Mononuclear cell (primary cell): ENCODE data around the gene PARP4. TPM values are rescaled to one million over a fixed set of nuclear protein-coding genes. Genes with fewer than 3 reads are reported as not detected.
"Not testable (repeated sequence)": the region's sequence is repeated elsewhere in the genome, so short reads cannot be mapped to it uniquely, and the experiment has no call there.

Experiments used
- H3K27me3 ChIP-seq: 2 replicates; pipeline ENCODE4 v1.6.0; 2011; ENCODE audit warnings: low read length, control low read depth; ENCODE audit not compliant: insufficient read depth
- H3K4me1 ChIP-seq: 2 replicates; pipeline ENCODE4 v1.5.1; 2011; ENCODE audit warnings: mild to moderate bottlenecking, low read length, control low read depth; ENCODE audit not compliant: insufficient read depth
- H3K4me3 ChIP-seq: 2 replicates; pipeline ENCODE4 v1.5.1; 2011; ENCODE audit warnings: mild to moderate bottlenecking, low read length, moderate library complexity
- H3K9me3 ChIP-seq: 2 replicates; pipeline ENCODE4 v1.5.1; 2011; ENCODE audit warnings: low read depth, mild to moderate bottlenecking, control low read depth, low read length
- total RNA-seq: library from RNA; depleted of rRNA; stranded (reverse); fragments of >200 nt; gene quantifications from one replicate; pipeline ENCODE4 v1.2.3, GENCODE V29; 2012

Gene PARP4
- total RNA-seq, 1 donor, result 41.1 TPM

DNA sequence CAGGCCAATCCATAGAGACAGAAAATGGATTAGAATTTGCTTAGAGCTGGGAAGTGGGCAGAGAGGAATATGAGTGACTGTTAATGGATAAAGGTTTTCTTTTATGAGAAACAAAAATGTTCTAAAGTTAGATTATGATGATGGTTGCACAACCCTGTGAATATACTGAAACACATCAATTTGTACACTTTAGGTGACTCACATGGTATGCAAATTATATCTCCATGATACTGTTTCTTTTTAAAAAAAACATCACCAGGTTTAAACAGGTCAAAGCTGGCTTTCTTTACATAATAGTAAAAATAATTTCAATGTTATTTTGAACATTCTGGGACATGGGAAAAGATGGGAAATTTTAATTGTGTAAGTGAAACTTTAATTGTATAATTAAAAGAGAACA lies 131.7 kb downstream of the PARP4 start:
- H3K4me1 ChIP-seq, H3K9me3 ChIP-seq, H3K27me3 ChIP-seq, H3K4me3 ChIP-seq: not testable (repeated sequence)

DNA sequence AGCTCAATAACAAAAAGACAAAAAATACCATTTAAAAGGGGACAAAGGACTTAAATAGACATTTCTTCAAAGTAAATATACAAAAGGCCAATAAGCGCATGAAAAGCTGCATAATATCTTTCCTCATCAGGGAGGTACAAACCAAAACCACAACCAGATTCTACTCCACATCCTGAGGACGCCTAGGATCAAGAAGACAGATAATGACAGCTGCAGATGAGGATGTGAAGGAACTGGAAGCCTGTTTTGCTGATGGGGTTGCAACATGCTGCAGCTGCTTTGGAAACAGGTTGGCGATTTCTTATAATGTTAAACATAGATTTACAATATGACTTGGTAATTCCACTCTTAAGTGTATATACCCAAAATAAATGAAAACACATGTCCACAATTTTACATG lies 132.4 kb downstream of the PARP4 start:
- H3K4me3 ChIP-seq, H3K9me3 ChIP-seq, H3K4me1 ChIP-seq, H3K27me3 ChIP-seq: not testable (repeated sequence)

DNA sequence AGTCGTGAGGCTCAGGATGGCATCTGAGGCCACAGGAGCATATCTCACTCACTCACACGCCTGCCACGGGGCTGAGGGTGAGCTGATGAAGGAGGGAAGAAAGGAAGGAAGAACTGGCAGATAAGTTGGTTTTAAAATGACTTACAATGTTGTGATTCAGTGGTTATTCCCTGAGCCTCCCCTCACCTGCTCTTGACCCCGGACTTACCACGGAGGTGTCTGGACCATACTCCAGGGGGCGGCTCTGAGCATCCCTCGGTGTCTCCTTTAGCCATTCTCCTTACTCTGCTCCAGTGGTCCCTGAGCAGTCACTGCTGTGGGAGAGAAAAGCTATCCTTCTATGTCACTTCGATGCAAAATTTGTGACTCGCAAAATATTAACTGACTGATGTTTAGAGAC lies 141.3 kb downstream of the PARP4 start:
- H3K27me3 ChIP-seq, H3K4me1 ChIP-seq, H3K4me3 ChIP-seq, H3K9me3 ChIP-seq: not testable (repeated sequence)

Other genes with a start within 250 kb of the PARP4 start
- not detected for gene C1QTNF9, start 203.2 kb downstream of the PARP4 start, total RNA-seq
- gene ATP12A, start 167.6 kb upstream of the PARP4 start, total RNA-seq, result not detected